GM19193 (cell line): ENCODE data around the gene WWOX.

ENCODE experiments used
- POLR2A ChIP-seq: IDR thresholded peaks from 4 replicates; pipeline ENCODE4 v1.6.1; 2011; ENCODE audit not compliant: insufficient read depth, insufficient read length; ENCODE audit errors: extremely low read depth

WWOX gene

DNA sequence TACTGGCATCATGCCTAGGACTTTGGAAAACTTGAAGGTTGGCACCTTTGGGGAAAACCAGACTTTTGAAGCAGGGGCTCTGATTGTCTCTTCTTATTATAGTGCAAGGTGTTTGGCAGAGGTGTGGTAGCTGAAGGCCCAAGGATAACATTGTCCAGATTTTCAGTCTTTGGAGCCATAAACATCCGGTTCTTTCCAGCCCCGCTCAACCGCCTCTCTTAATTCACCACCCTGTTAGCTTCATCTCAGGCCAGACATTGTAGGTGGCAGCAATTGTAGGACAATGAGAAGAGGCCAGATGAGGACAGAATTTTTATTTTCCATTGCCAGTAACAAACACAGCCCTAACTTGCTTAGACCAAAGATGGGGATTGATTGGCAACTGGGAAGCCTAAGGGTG, 851.3 kb downstream of the WWOX start:
- no peak for TF ChIP-seq POLR2A

- no peak for TF ChIP-seq POLR2A
Measured at GRCh38 chr16:78952630-78953029, 853.2 kb downstream of the WWOX start.

- no peak for TF ChIP-seq POLR2A
Measured at GRCh38 chr16:78953526-78953925, 854.1 kb downstream of the WWOX start.

DNA sequence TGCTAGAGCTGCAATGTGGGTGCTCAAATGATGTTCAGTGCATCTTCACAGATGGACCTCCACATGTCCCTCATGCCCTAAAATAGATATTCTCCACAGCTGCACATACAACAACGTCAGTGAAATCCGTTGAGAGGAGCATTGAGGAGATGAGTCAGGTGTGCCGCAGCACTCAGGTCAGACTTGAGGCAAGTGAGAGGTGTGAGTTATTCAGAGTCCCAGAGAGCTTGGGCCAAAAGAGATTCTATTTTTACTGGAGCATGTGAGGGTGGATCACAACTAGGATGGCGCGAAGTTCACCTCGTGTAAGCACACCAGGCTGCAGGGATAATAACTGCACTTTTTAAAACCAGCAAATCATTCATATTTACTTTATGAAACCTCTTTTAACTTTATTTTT, 855.8 kb downstream of the WWOX start:
- TF ChIP-seq POLR2A = no peak

GRCh38 chr16:78956859-78957258, 857.4 kb downstream of the WWOX start:
- TF ChIP-seq POLR2A = no peak

DNA sequence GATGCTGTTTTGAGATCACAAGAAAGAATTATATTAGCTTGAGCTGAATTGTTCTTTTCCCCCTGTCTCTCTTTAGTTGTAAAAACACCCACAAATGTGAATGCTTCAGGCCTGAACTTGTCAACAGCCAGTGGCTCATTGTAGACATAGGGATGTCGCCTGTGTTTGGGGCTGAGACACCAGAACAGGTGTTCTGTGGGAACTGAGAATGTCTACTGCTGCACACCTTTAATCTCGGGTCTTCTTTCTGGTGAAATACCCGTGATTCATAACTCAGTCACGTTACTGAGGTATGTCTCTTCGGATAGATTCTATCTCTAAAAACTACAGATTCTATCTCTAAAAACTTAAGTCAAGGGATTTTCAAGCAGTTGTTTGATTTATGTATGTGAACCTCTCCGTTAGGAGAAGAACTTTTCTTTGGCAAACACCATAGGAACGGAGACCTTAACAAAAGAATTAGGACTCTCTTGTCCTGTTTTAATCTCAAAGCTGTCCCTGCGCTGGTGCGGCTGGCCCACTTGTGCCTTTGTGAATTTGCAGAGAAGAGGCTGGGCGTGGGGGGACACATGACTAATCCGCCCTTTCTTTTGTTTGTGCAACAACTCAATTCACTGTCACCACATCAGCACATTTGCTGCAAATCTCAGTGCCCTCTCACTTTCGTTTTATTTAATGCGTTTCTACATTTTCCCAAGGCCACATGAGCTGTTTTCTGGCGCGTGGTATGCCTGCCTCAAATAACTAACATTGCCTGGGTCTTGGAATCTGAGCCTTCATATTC, 858.1 kb downstream of the WWOX start:
- no peak for TF ChIP-seq POLR2A

GRCh38 chr16:78961464-78961863, 862.0 kb downstream of the WWOX start:
- TF ChIP-seq POLR2A = no peak

DNA sequence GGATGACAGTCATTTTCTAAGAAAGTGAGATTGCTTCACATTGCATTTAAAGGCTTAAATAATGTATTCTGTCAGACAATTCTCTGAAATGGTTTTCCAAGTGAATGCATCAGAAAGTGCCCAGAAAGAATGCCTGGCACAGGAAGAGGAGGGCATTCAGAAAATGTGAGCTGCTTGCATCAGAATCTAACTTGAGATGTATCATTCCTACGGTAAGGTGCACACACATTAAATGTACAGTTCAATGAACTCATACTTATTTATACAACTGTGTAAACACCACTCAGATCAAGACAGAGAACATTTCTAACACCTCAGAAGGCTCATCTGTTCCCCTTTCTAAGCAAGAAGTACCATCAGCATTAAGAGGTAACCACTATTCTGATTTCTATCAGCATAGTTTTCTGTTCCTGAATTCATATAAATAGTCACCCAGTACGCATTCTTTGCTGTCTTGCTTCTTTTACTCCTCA, 863.0 kb downstream of the WWOX start:
- no peak for TF ChIP-seq POLR2A

DNA sequence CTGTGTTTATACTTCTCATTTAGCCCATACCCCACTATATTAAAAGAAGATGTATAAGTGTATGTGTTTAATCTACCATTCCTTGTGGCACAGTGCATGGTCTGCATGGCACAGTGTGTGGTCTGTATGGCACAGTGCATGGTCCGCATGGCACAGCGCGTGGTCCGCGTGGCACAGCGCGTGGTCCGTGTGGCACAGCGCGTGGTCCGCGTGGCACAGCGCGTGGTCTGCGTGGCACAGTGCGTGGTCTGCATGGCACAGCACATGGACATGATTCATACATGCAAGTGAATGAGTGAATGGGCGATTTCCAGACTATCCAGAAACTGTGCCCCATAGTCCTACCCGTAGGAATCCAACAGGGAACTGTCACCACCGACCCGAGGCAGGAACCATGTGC, 868.5 kb downstream of the WWOX start:
- no peak for TF ChIP-seq POLR2A

GRCh38 chr16:78969721-78970120, 870.3 kb downstream of the WWOX start:
- no peak for TF ChIP-seq POLR2A

GRCh38 chr16:78970650-78971049, 871.2 kb downstream of the WWOX start:
- TF ChIP-seq POLR2A = no peak

- no peak for TF ChIP-seq POLR2A
Measured at GRCh38 chr16:78972006-78972405, 872.6 kb downstream of the WWOX start.

- TF ChIP-seq POLR2A = no peak
Measured at GRCh38 chr16:78972986-78973385, 873.5 kb downstream of the WWOX start.

DNA sequence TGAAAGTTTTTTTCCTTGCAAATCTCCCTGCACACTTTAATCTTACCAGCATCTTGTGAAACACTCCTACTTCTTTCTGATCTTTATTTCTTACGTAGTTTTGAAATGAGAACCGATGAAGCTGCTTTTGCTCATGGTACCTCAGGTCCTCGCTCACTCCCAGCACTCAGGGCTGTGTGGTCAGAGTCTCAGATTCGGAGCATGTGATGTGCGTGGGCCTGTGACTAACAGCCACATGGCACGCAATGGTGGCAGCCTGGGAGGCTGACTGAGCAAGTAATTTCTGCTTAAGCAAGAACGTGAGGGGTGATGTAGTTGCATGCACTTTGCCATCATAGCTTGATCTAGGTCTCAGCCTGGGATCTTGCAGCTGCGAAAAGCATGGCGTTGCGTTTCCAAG, 876.8 kb downstream of the WWOX start:
- no peak for TF ChIP-seq POLR2A

DNA sequence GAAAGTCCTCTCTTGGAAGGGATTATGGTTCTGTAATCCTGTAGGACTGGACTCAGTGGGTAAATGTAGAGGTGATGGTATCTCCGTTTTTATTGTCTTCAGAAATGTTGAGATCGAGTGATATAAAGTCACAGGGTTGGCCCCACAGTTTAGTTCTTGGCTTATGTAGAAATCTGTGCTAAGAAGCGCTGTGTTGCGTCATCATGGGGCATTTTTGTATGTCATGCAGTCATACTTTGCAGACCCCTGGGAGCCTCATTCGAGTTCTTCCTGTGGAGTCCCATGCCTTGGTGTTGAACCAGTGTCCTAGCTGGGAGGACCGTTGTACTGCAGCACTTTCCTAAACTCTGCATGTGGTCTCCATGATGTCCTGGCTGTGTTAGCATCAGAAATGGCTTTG, 881.4 kb downstream of the WWOX start:
- no peak for TF ChIP-seq POLR2A

DNA sequence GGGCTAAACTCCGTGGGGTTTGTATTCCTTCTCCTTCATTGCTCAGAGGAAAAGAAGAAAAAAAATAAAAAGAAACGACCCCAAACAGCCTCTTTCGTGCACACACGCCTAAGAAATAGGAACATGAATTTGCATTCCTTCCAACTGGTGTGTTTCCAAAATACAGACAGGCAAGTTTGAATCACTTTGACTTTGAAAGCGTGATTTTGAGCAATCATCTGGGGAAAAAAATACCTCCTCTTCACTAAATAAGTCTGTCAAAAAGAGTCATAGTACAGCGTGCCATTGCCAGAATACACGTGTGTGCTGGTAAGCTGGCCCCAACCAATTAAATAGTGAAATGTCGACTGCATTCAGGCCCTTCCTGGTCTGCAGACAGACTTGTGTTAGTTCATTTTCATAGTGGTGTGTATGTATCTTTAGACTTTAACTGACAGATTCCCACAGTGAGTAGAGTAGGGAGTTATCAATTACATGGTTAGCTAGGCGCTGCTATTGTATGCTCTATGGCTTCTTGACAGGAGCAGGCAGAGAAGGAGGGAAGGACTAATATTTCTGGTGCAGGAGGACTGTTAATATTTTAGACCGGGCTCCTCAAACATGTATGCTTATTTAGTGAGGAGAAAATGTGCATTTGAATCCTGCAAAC, 882.8 kb downstream of the WWOX start:
- no peak for TF ChIP-seq POLR2A

DNA sequence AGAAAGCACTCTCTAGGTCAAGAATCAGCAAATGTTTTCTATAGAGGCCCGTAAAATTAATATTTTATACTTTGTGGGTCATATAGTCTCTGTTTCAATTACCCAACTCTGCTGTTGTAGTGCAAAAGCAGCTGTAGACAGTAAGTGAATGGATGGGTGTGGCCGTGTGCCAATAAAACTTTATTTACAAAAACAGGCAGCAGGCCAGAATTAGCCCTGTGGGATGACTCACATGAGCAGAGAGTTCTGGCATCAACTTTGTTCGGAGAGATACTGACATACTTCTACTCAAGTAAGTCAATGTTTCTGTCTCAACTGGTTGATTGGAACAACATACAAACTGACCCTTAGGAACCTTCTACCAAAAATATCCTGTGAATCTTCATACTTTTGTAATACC, 884.9 kb downstream of the WWOX start:
- no peak for TF ChIP-seq POLR2A

- TF ChIP-seq POLR2A = no peak
Measured at GRCh38 chr16:78984887-78985464, 885.5 kb downstream of the WWOX start.
